Mucosa of stomach (tissue), 1 donor: ENCODE measurements around the gene INS.

Experiments
- H3K27me3 ChIP-seq: one replicate; pipeline ENCODE4 v1.7.0; 2013; ENCODE audit warnings: mild to moderate bottlenecking, low read length; ENCODE audit not compliant: control insufficient read depth, insufficient read depth
- H3K36me3 ChIP-seq: one replicate; pipeline ENCODE4 v1.7.0; 2013; ENCODE audit warnings: low read length; ENCODE audit not compliant: control insufficient read depth, insufficient read depth
- H3K4me1 ChIP-seq: one replicate; pipeline ENCODE4 v1.7.0; 2013; ENCODE audit warnings: mild to moderate bottlenecking, low read length; ENCODE audit not compliant: control insufficient read depth, insufficient read depth
- H3K4me3 ChIP-seq: one replicate; pipeline ENCODE4 v1.7.0; 2013; ENCODE audit warnings: low read length
- H3K9ac ChIP-seq: one replicate; pipeline ENCODE4 v1.7.0; 2013; ENCODE audit warnings: mild to moderate bottlenecking, low read length, moderate library complexity
- H3K9me3 ChIP-seq: one replicate; pipeline ENCODE4 v1.7.0; 2013; ENCODE audit warnings: mild to moderate bottlenecking, low read length, moderate library complexity; ENCODE audit not compliant: control insufficient read depth
- donor health status: Pancreatic carcinoma.

The INS gene

GRCh38 chr11:2203440-2204259, 42.6 kb upstream of the INS start:
- H3K36me3 ChIP-seq: no peaks in the 10 kb centered on the region
- H3K9me3 ChIP-seq: no peaks in the 10 kb centered on the region
- peaks cover 38% of the 10 kb centered on the region for H3K4me1 ChIP-seq
- H3K27me3 ChIP-seq: peaks cover 18% of the 10 kb centered on the region
- peak overlapping the region; percentile 25 for H3K9ac ChIP-seq
- no peak overlapping the region for H3K4me3 ChIP-seq

- H3K4me3 ChIP-seq: no peak overlapping the region
- H3K4me1 ChIP-seq: peaks cover 32% of the 10 kb centered on the region
- no peak overlapping the region for H3K9ac ChIP-seq
- H3K36me3 ChIP-seq: no peaks in the 10 kb centered on the region
- H3K9me3 ChIP-seq: no peaks in the 10 kb centered on the region
- peaks cover 18% of the 10 kb centered on the region for H3K27me3 ChIP-seq
Measured at GRCh38 chr11:2202900-2203439, 42.0 kb upstream of the INS start.

GRCh38 chr11:2202071-2202899, 41.3 kb upstream of the INS start:
- Histone ChIP-seq H3K9me3 (no peaks in the 10 kb centered on the region), H3K9ac (no peak overlapping the region), H3K27me3 (peaks cover 15% of the 10 kb centered on the region), H3K4me3 (no peak overlapping the region), H3K4me1 (peaks cover 29% of the 10 kb centered on the region), H3K36me3 (no peaks in the 10 kb centered on the region)

GRCh38 chr11:2201542-2201941, 40.5 kb upstream of the INS start:
- no peaks in the 10 kb centered on the region for H3K9me3 ChIP-seq
- no peak overlapping the region for H3K9ac ChIP-seq
- H3K27me3 ChIP-seq: peaks cover 22% of the 10 kb centered on the region

GRCh38 chr11:2200957-2201519, 40.0 kb upstream of the INS start:
- Histone ChIP-seq H3K9me3 (no peaks in the 10 kb centered on the region), H3K4me3 (no peak overlapping the region), H3K36me3 (no peaks in the 10 kb centered on the region), H3K4me1 (peaks cover 31% of the 10 kb centered on the region), H3K27me3 (peaks cover 26% of the 10 kb centered on the region), H3K9ac (no peak overlapping the region)

More at GRCh38 chr11:2201542-2201941, 40.5 kb upstream of the INS start:
- no peak overlapping the region for H3K4me3 ChIP-seq
- no peaks in the 10 kb centered on the region for H3K36me3 ChIP-seq
- H3K4me1 ChIP-seq: peaks cover 34% of the 10 kb centered on the region

GRCh38 chr11:2200536-2200935, 39.5 kb upstream of the INS start:
- Histone ChIP-seq H3K27me3 (peaks cover 26% of the 10 kb centered on the region), H3K9me3 (no peaks in the 10 kb centered on the region), H3K4me3 (no peak overlapping the region), H3K9ac (no peak overlapping the region), H3K36me3 (no peaks in the 10 kb centered on the region), H3K4me1 (peaks cover 31% of the 10 kb centered on the region)

- H3K9me3 ChIP-seq: no peaks in the 10 kb centered on the region
- no peaks in the 10 kb centered on the region for H3K36me3 ChIP-seq
- H3K4me1 ChIP-seq: peaks cover 31% of the 10 kb centered on the region
- H3K4me3 ChIP-seq: no peak overlapping the region
- H3K9ac ChIP-seq: no peak overlapping the region
- peaks cover 24% of the 10 kb centered on the region for H3K27me3 ChIP-seq
Measured at GRCh38 chr11:2199466-2200341, 38.7 kb upstream of the INS start.

- H3K4me1 ChIP-seq: peaks cover 34% of the 10 kb centered on the region
- no peak overlapping the region for H3K9ac ChIP-seq
- H3K4me3 ChIP-seq: no peak overlapping the region
- peaks cover 20% of the 10 kb centered on the region for H3K27me3 ChIP-seq
- H3K9me3 ChIP-seq: no peaks in the 10 kb centered on the region
- H3K36me3 ChIP-seq: no peaks in the 10 kb centered on the region
Measured at GRCh38 chr11:2198621-2199365, 37.8 kb upstream of the INS start.

GRCh38 chr11:2197771-2198520, 36.9 kb upstream of the INS start:
- no peak overlapping the region for H3K9ac ChIP-seq

GRCh38 chr11:2196970-2197770, 36.2 kb upstream of the INS start:
- no peak overlapping the region for H3K4me3 ChIP-seq
- no peaks in the 10 kb centered on the region for H3K36me3 ChIP-seq
- H3K27me3 ChIP-seq: peaks cover 23% of the 10 kb centered on the region
- H3K9me3 ChIP-seq: no peaks in the 10 kb centered on the region
- H3K9ac ChIP-seq: no peak overlapping the region
- peaks cover 26% of the 10 kb centered on the region for H3K4me1 ChIP-seq

More at GRCh38 chr11:2197771-2198520, 36.9 kb upstream of the INS start:
- no peaks in the 10 kb centered on the region for H3K36me3 ChIP-seq
- H3K4me1 ChIP-seq: peaks cover 32% of the 10 kb centered on the region
- no peaks in the 10 kb centered on the region for H3K9me3 ChIP-seq
- H3K4me3 ChIP-seq: no peak overlapping the region
- H3K27me3 ChIP-seq: peaks cover 15% of the 10 kb centered on the region
